GM12801 (cell line): ENCODE measurements around the gene ZMAT5.

Experiments
- CTCF ChIP-seq: IDR thresholded peaks from one replicate; pipeline ENCODE4 v1.5.1; 2011; ENCODE audit warnings: control low read depth; ENCODE audit not compliant: insufficient read length; ENCODE audit errors: extremely low read depth

ZMAT5 gene

GRCh38 chr22:29787371-29787980 is 20.7 kb upstream of the ZMAT5 start:
- no peak for TF ChIP-seq CTCF

- no peak for TF ChIP-seq CTCF
Measured at GRCh38 chr22:29786031-29786430, 19.2 kb upstream of the ZMAT5 start.

GRCh38 chr22:29784451-29785361 is 17.9 kb upstream of the ZMAT5 start:
- no peak for TF ChIP-seq CTCF

GRCh38 chr22:29782061-29782845 is 15.4 kb upstream of the ZMAT5 start:
- TF ChIP-seq CTCF = no peak

GRCh38 chr22:29780748-29781676 is 14.2 kb upstream of the ZMAT5 start:
- no peak for TF ChIP-seq CTCF

GRCh38 chr22:29780220-29780619 is 13.4 kb upstream of the ZMAT5 start:
- TF ChIP-seq CTCF = no peak
